Common myeloid progenitor, CD34-positive (primary cell): ENCODE measurements around the gene ST6GALNAC6.
A peak's percentile ranks its signal among the peaks of the same experiment; 100 is the strongest.

Experiments used
- CTCF ChIA-PET: fragments of 350-600 bp; sonication (Branson Sonifier 250); formaldehyde crosslinking; loops from one replicate; lab custom pipeline; 2021; ENCODE audit warnings: antibody characterized with exemption; lab: Charles Lee
- POLR2A ChIA-PET: fragments of 350-600 bp; sonication (Branson Sonifier 250); formaldehyde crosslinking; loops from one replicate; lab custom pipeline; 2021; ENCODE audit warnings: antibody characterized with exemption; lab: Charles Lee
- DNase-seq, 3 donors: peaks; one replicate each; pipeline versions ENCODE4 v3.0.0 to v3.0.0-alpha.2; 2013
- H3K27ac ChIP-seq, 2 experiments: 1 replicate in 1 of 2; 2 replicates in 1 of 2; pipeline ENCODE4 v1.7.0; 2013; ENCODE audit warnings: inconsistent platforms in 2 of 2, low read length in 2 of 2, mild to moderate bottlenecking in 2 of 2, low read depth in 1 of 2, moderate library complexity in 1 of 2; ENCODE audit not compliant: severe bottlenecking in 2 of 2, insufficient read depth in 1 of 2, poor library complexity in 1 of 2
- H3K27me3 ChIP-seq, 5 experiments: replicated peaks in 2 of 5; 1 replicate in 3 of 5; 2 replicates in 2 of 5; pipeline versions ENCODE4 v1.6.1 to v1.7.0; 2013; ENCODE audit warnings: low read length in 4 of 5, mild to moderate bottlenecking in 2 of 5, moderate library complexity in 2 of 5, inconsistent platforms in 1 of 5; ENCODE audit not compliant: insufficient read depth in 5 of 5, control insufficient read depth in 4 of 5
- H3K36me3 ChIP-seq, 4 experiments: 1 replicate in 2 of 4; 2 replicates in 2 of 4; pipeline versions ENCODE4 v1.6.1 to v1.7.0; 2013; ENCODE audit warnings: low read length in 3 of 4, control low read depth in 1 of 4, mild to moderate bottlenecking in 1 of 4; ENCODE audit not compliant: control insufficient read depth in 4 of 4, insufficient read depth in 4 of 4
- H3K4me1 ChIP-seq, 4 experiments: 1 replicate in 3 of 4; 2 replicates in 1 of 4; pipeline versions ENCODE4 v1.6.1 to v1.7.1; 2013; ENCODE audit warnings: low read length in 3 of 4, mild to moderate bottlenecking in 3 of 4, control low read depth in 1 of 4, inconsistent platforms in 1 of 4, moderate library complexity in 1 of 4; ENCODE audit not compliant: control insufficient read depth in 4 of 4, insufficient read depth in 4 of 4; ENCODE audit errors: control extremely low read depth in 1 of 4
- H3K4me3 ChIP-seq, 7 experiments: 1 replicate in 4 of 7; 2 replicates in 3 of 7; pipeline versions ENCODE4 v1.5.1 to v1.7.0; 2013; ENCODE audit warnings: mild to moderate bottlenecking in 7 of 7, low read length in 6 of 7, moderate library complexity in 6 of 7, inconsistent platforms in 2 of 7, low read depth in 2 of 7, control low read depth in 1 of 7; ENCODE audit not compliant: insufficient read depth in 4 of 7, control insufficient read depth in 1 of 7; ENCODE audit errors: extremely low read depth in 1 of 7
- H3K9me3 ChIP-seq, 5 experiments: 1 replicate in 4 of 5; 2 replicates in 1 of 5; pipeline versions ENCODE4 v1.6.1 to v1.7.1; 2013; ENCODE audit warnings: low read length in 4 of 5, mild to moderate bottlenecking in 2 of 5, inconsistent platforms in 1 of 5, low read depth in 1 of 5, moderate library complexity in 1 of 5; ENCODE audit not compliant: control insufficient read depth in 4 of 5, insufficient read depth in 2 of 5; ENCODE audit errors: control extremely low read depth in 1 of 5
- WGBS: methylation state at CpG from one replicate; pipeline ENCODE4 v1.1.5; 2013; ENCODE audit not compliant: insufficient coverage; 5-methylcytosine and 5-hydroxymethylcytosine counted together

Gene ST6GALNAC6

GRCh38 chr9:127876764-127877562 is 22.4 kb downstream of the ST6GALNAC6 start:
- H3K9me3 ChIP-seq, result no peaks in the 10 kb centered on the region
- peaks cover 0 to 19% (median 13%) of the 10 kb centered on the region in 4 experiments for H3K4me1 ChIP-seq
- ChIA-PET POLR2A (no interaction called here), CTCF (interaction anchor here (0.6 to 2.5 kb wide), 8 partner anchors 8 to 111 kb away, joined by 3 to 16 read pairs (median 4); no protein-coding TSS in a partner anchor)
- peaks cover 0 to 3% (median 0%) of the 10 kb centered on the region in 5 experiments for H3K27me3 ChIP-seq
- DNase-seq, result peak in 1 of 3 donors; percentile 36
- WGBS, result 53% methylated on average over 19 of the region's 26 CpGs
- H3K36me3 ChIP-seq, result no peaks in the 10 kb centered on the region
- peak overlapping the region in 5 of 7 experiments; percentile 10 to 64 (median 51) for H3K4me3 ChIP-seq
- no peak overlapping the region for H3K27ac ChIP-seq

DNA sequence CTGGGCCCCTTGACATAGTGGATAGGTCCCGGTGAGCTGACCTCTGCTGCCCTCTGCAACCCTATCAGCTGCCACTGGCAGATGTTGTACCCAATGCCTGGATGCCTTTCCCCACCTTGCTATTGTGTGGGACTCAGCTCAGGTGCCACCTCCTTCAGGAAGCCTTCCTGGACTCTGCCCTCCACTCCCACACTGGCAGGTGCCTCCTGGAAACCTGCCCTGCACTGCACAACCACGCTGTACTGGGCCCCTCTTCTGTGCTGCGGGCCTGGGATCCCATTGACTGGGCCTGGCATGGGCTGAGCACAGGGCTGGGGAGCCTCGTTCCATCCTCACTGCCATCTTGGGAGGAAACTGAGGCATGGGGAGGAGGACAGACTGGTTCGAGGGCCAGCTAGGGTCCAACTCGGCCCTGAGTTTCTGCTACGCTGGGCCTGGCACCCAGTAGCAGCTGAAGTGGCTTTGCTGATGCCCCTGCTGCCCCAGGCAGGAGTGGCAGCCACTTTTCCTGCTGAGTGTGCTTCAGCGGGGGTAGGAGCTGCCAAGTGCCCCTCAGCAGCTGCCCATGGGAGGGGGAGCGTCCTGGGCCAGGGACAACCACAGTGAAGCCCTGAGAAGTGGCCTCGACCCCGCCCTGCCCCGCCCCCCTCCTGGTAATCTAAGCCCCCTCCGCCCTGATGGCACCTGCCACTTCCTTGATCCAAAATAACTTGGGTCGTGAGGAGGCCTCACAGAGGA is 23.2 kb downstream of the ST6GALNAC6 start:
- H3K36me3 ChIP-seq, result no peaks in the 10 kb centered on the region
- H3K27ac ChIP-seq, result no peak overlapping the region
- WGBS, result 97% methylated on average over 8 of the region's 14 CpGs
- CTCF ChIA-PET, result interaction anchor here (0.6 to 1.7 kb wide), 8 partner anchors 11 to 110 kb away, joined by 3 to 7 read pairs (median 4); no protein-coding TSS in a partner anchor
- H3K4me1 ChIP-seq, result peaks cover 0 to 19% (median 13%) of the 10 kb centered on the region in 4 experiments
- POLR2A ChIA-PET, result no interaction called here
- DNase-seq, result no peak
- H3K27me3 ChIP-seq, result peaks cover 0 to 3% (median 0%) of the 10 kb centered on the region in 5 experiments
- no peak overlapping the region for H3K4me3 ChIP-seq
- H3K9me3 ChIP-seq, result no peaks in the 10 kb centered on the region

DNA sequence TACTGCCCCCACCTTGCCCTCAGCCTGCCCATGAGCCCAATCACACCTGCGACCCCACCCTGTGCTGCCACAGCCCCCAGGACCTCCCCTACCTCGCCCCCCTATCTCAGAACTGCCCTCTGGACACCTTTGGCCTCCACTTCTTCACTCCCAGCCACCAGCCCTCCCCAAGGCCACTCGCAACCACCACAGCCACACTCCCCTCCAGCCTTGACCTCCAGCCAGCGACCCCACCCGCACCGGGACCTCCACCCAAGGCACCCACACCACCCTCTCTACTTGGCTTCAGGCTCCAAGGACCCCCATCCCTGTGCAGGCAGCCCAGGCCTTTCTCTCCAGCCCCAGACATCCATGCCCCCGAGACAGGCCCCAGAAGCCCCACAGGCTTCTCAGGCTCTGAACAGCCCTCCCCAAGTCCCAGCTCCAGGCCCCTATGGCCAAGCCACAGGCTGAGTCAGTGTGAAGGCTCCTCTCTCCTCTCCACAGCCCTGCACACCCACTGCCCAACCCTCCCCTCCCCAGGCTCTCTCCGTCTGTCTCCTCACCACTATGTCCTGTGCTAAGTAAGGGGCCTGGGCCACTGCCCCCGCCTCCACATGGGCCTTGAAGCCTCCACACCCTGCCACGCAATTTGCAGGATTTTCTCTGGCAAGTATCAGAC is 24.0 kb downstream of the ST6GALNAC6 start:
- H3K36me3 ChIP-seq, result no peaks in the 10 kb centered on the region
- H3K27me3 ChIP-seq, result peaks cover 0 to 3% (median 0%) of the 10 kb centered on the region in 5 experiments
- ChIA-PET POLR2A (no interaction called here), CTCF (interaction anchor here (0.6 to 1.7 kb wide), 7 partner anchors 10 to 112 kb away, joined by 3 to 7 read pairs (median 3); no protein-coding TSS in a partner anchor)
- no peak for DNase-seq
- peaks cover 0 to 19% (median 13%) of the 10 kb centered on the region in 4 experiments for H3K4me1 ChIP-seq
- no peaks in the 10 kb centered on the region for H3K9me3 ChIP-seq
- H3K4me3 ChIP-seq, result no peak overlapping the region
- no peak overlapping the region for H3K27ac ChIP-seq
- 98% methylated on average over 7 of the region's 10 CpGs for WGBS

DNA sequence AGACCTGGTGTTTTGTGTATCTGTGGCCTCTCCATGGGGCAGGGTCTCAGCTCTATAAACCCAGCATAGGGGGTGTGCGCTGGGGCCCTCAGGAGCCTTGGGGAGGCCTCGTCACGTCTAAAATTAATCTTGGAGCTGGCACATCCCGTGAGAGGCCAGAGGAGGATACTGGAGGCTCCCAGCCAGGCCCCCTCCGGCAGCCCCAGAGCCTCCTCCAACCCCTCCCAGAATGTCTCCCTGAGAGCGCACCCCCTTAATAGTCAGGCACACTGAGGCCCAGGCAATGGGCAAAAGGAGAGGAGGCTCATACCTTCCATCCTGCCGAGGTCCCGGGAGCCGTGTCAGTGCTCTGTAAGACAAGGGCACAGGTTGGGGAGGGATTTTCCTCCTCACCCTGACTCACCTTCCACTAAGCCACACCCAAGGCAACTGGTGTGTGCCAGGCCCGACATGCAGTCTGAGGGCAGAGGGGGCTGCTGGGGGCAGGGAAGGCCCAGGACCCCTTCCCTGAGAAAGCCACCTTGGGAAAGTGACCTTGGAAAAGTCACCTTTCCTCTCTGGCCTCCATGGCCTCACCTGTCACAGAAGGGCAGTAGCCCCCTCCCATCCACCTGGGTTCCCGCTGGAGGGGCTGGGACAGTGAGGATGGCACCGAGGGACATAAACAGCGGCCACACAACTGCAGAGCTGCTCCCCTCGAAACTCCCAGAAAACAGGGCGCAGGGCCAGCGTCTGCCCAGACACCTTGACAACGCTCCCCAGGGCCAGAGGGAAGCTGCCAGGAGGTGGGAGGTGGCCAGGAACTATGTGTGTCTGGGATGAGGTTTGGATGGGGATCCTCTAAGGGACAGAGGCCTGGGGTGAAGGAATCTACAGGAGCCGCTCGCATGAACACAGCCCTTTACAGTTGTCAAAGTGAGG is 24.8 kb downstream of the ST6GALNAC6 start:
- H3K9me3 ChIP-seq, result no peaks in the 10 kb centered on the region
- H3K27me3 ChIP-seq, result peaks cover 0 to 3% (median 0%) of the 10 kb centered on the region in 5 experiments
- ChIA-PET CTCF (interaction anchor here (1.0 to 1.6 kb wide), 8 partner anchors 10 to 112 kb away, joined by 3 to 5 read pairs (median 3); no protein-coding TSS in a partner anchor), POLR2A (interaction anchor here (0.8 kb wide), 1 partner anchor 77 kb away, joined by 3 read pairs; no protein-coding TSS in a partner anchor)
- H3K36me3 ChIP-seq, result no peaks in the 10 kb centered on the region
- WGBS, result 94% methylated on average over 9 of the region's 19 CpGs
- H3K4me3 ChIP-seq, result no peak overlapping the region
- DNase-seq, result no peak
- H3K4me1 ChIP-seq, result peaks cover 0 to 19% (median 15%) of the 10 kb centered on the region in 4 experiments
- H3K27ac ChIP-seq, result no peak overlapping the region

- 95% methylated on average over 9 of the region's 10 CpGs for WGBS
- Histone ChIP-seq H3K36me3 (no peaks in the 10 kb centered on the region), H3K27ac (no peak overlapping the region), H3K4me3 (no peak overlapping the region), H3K4me1 (peaks cover 0 to 18% (median 14%) of the 10 kb centered on the region in 4 experiments), H3K9me3 (no peaks in the 10 kb centered on the region), H3K27me3 (peaks cover 0 to 3% (median 0%) of the 10 kb centered on the region in 5 experiments)
- ChIA-PET CTCF (interaction anchor here (1.0 to 5.5 kb wide), 10 partner anchors 8 to 111 kb away, joined by 3 to 33 read pairs (median 4); no protein-coding TSS in a partner anchor), POLR2A (interaction anchor here (0.8 kb wide), 1 partner anchor 77 kb away, joined by 3 read pairs; no protein-coding TSS in a partner anchor)
- no peak for DNase-seq
These were observed 25.5 kb downstream of the ST6GALNAC6 start for GRCh38 chr9:127873886-127874285.
